GM12873 (cell line): Measurements from ENCODE around the gene DAGLB.

ENCODE experiments used
- CTCF ChIP-seq: IDR thresholded peaks from 2 replicates; pipeline ENCODE4 v1.5.1; 2012; ENCODE audit warnings: low read depth, mild to moderate bottlenecking, moderate library complexity, low read length, control low read depth; ENCODE audit not compliant: insufficient read depth; ENCODE audit errors: missing control alignments

The DAGLB gene

GRCh38 chr7:6432781-6433180 lies 15.0 kb downstream of the DAGLB start:
- no peak for TF ChIP-seq CTCF

GRCh38 chr7:6430974-6431373 lies 16.8 kb downstream of the DAGLB start:
- TF ChIP-seq CTCF: no peak

GRCh38 chr7:6430271-6430940 lies 17.3 kb downstream of the DAGLB start:
- TF ChIP-seq CTCF: peak; percentile 36

GRCh38 chr7:6425948-6426347 lies 21.8 kb downstream of the DAGLB start:
- TF ChIP-seq CTCF: no peak

GRCh38 chr7:6423942-6424701 lies 23.6 kb downstream of the DAGLB start:
- TF ChIP-seq CTCF: no peak

GRCh38 chr7:6422926-6423632 lies 24.7 kb downstream of the DAGLB start:
- no peak for TF ChIP-seq CTCF

- TF ChIP-seq CTCF: no peak
Measured at GRCh38 chr7:6422095-6422494, 25.7 kb downstream of the DAGLB start.
